HepG2 (cell line): ENCODE measurements around the gene UBR3.
"Not testable (repeated sequence)": the region's sequence is repeated elsewhere in the genome, so short reads cannot be mapped to it uniquely, and the experiment has no call there.

Source experiments
- TP53 ChIP-seq: sonication (generic); formaldehyde crosslinking; conservative IDR thresholded peaks from 2 replicates; pipeline ENCODE4 v1.4.0; 2020; ENCODE audit warnings: missing genetic modification reagents
- TF ChIP-seq, protein P1 (sequence below): sonication (generic); formaldehyde crosslinking; conservative IDR thresholded peaks from 2 replicates; pipeline ENCODE4 v1.8.0; 2022; ENCODE audit warnings: missing genetic modification reagents

GRCh38 chr2:170126138-170126728 is 299.0 kb downstream of the UBR3 start:
- TF ChIP-seq, protein P1, sequence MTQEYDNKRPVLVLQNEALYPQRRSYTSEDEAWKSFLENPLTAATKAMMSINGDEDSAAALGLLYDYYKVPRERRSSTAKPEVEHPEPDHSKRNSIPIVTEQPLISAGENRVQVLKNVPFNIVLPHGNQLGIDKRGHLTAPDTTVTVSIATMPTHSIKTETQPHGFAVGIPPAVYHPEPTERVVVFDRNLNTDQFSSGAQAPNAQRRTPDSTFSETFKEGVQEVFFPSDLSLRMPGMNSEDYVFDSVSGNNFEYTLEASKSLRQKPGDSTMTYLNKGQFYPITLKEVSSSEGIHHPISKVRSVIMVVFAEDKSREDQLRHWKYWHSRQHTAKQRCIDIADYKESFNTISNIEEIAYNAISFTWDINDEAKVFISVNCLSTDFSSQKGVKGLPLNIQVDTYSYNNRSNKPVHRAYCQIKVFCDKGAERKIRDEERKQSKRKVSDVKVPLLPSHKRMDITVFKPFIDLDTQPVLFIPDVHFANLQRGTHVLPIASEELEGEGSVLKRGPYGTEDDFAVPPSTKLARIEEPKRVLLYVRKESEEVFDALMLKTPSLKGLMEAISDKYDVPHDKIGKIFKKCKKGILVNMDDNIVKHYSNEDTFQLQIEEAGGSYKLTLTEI (CRISPR knock-in tag): not testable (repeated sequence)
- not testable (repeated sequence) for TF ChIP-seq TP53 (CRISPR knock-in tag)
